GM18861 (cell line): Measurements from ENCODE around the gene FCHSD2.
"Not testable (repeated sequence)": the region's sequence is repeated elsewhere in the genome, so short reads cannot be mapped to it uniquely, and the experiment has no call there.

Experiments
- ATAC-seq: cut with Tn5 transposase; IDR thresholded peaks from one replicate; pipeline ENCODE4 v1.9.1; 2021; ENCODE audit not compliant: unreplicated experiment

FCHSD2 gene

DNA sequence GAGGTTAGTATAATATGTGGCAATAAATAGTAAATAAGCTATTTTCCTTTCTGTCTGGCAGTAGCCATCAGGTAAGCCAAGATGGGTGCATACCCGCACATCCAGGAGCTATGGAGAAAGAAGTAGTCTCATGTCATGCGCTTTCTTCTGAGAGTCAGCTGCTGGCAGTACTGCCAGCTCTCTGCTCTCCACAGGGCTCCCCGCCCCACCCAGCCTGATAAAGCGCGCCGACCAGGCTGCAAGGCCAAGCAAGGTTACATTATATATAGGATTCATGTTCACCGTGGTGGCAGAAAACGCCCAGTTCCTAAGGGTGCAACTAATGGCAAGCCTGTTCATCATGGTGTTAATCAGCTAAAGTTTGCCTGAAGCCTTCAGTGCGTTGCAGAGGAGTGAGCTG is 201.7 kb downstream of the FCHSD2 start:
- ATAC-seq = no peak

DNA sequence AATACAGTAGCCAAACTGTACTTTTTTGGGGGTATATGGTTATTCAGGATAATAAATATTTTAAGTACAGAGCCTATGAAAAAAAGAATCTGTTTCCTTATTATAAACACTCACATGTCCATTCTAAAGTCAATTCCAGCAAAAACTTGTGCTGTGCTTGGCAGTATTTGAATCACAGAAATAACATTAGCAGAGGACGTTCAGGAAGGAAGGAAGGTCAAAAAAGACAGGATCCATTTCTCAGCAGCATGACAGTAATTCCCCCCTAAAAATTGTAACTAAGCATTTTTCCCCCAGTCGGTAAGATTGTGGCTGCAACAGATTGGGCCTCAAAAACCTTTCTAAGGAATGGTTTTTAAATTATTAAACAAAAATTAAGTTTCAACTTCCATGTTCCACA is 203.1 kb downstream of the FCHSD2 start:
- no peak for ATAC-seq

DNA sequence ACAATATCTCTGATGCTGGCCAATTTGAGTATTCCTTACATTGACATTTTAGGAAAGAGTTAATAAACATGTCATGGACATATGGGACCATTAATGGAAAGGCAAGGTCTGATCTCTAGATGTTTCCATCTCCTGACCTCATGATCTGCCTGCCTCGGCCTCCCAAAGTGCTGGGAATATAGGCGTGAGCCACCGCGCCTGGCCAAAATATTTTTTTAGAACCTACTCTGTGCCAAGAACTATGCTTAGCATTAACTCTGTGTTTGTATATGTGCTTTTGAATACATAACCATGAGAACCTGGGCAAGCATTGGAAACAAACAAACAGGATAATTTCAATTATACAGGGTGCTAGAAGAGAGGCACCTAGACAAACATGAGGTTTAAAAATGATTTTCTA is 204.7 kb downstream of the FCHSD2 start:
- ATAC-seq = no peak

DNA sequence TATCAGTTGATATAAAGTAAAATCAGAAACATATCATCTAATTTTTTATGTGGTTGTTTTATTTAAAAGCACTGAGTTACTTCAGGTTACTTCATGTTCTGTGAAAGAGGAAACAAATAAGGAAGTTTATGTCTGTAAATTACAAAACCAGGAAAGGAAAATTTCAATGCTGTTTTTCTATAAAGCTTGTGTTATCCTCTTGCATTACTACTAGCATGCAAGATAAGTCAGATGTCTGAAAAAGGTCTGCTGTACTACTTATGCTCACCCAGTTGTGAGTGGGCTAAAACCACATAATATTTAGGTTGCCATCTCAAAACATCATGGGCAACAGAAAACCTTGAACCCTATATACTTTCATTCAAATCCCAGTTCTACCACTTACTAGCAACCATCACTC is 206.4 kb downstream of the FCHSD2 start:
- no peak for ATAC-seq

DNA sequence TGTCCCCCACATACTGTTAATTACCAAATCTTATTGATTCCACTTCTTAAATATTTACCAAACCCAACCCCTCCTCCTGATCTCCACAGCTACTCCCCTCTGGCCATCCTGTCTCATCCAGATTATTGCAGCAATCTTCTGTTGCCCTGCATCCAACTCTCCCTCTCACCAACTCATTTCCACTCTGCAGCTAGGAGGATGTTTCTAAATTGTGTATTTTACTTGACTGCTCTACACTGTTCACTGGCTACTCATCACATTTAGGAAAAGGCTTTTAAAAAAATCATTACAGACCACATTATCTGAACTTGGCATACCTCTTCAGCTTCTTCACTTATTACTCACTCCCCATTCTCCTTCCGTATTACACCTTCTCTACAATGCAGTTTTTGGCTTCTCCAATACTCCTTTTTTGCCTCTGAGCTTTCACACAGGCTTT is 210.0 kb downstream of the FCHSD2 start:
- no peak for ATAC-seq

DNA sequence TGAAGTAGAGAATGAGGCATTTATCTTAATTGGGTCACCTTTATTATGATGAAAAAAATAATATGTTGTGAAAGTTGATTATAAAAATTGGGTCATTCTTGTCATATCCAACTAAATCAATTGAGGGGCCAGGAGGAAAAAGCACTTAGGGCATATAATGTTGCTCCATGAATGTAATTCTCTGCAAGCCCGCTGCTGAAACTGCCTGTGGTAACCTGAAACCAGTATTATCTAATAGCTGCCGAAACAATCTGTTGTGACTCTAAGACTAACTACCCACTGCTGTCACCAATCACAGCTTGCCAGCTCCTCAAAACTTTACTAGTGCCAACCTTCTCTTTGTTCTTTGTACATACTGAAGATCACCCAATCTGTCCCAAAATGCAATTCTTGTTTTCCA is 212.1 kb downstream of the FCHSD2 start:
- no peak for ATAC-seq

DNA sequence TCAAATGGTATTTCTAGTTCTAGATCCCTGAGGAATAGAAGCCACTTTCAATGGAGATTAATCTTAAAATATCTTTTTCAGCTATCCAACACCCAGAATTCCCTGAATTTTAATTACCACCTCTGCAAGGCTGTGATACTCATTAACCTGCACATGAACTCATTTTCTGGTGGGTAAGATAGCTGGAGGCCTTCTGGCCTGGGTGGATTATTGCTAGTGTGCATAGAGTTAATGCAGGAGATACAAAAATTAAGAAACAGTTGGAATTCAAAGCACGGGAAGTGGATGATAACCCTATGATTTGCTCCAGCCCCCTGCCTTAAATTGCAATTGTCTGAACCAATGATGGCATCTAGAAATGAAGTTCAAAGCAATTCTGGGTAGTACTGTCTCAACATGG is 212.9 kb downstream of the FCHSD2 start:
- no peak for ATAC-seq

DNA sequence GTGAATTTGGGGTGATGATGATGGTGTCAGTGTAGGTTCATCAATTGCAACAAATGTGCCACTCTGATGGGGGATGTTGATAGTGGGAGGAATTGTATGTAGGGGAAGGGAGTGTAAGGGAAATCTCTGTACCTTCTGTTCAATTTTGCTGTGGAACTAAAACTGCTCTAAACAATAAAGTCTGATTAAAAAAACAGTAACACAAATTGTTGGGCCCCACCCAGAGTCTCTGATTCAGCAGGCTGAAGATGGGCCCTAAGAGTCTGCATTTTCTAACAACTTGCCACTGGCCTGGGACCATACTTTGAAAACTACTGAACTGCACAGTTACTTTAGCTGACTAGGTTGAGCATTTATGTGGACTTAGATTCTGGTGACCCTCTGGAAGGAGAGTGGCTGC is 214.7 kb downstream of the FCHSD2 start:
- ATAC-seq = no peak

DNA sequence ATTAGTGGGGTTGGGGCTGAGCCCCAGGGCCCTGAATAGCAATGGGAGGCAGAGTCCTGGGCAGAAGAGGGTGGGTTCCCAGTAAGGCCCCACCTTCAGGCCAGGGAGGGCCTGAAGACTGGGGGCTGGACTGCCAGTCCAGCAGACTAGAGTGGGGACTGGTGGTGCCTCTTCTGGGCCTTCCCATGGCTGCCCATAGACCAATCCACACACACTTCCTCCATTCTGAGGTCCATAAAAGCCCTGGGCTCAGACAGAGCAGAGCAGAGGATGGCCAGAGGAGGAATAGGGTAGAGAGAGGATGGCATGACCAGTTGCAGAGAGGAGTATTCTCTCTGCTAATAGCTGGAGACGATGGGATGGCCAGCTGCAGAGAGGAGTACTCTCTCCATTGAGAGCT is 216.0 kb downstream of the FCHSD2 start:
- ATAC-seq = no peak

DNA sequence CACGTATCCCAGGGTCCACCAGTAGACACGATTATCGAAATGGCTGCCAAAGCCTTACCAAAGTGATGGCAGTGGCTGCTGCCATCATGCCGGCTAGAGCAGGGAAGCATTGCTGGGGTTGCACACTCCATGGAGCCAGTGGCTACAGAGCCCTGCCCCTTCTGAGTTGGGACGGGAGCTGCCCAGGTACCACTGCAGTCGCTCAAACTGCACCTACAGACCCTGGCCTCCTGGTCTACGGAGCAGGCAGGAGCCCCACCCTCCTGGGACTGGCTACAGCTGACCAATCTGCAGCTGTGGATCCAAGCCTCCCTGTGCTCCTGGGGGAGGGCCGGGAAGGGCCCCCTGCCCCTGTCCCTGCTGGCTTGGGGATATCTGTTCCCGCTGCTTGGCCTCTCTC is 216.5 kb downstream of the FCHSD2 start:
- no peak for ATAC-seq

DNA sequence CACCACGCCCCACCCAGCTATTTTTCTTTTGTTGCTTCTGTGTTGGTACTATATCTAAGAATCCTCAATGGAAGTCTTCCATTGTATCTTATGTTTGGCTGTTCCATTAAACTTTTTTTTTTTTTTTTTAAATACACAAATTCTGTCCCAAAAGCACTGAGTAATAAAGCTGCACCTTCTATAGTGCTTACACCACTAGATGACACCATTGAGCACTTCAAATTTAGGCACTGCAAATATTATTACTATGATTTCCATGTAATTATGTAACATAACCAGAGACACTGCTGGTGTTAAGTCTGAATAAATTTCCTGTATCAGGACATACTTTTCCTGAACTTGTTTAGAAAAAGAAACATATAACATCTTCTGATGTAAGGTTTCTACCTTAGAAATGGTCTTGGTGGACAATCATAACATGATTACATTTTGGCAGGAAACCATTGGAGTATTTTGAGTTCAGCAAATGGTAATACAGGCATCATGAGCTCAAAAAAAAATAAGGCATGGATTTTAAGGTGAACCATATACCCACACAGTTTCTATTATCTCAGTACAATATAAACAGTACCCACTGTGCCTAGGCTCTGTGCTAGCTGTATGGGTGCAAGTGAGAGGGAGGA is 217.4 kb downstream of the FCHSD2 start:
- no peak for ATAC-seq

DNA sequence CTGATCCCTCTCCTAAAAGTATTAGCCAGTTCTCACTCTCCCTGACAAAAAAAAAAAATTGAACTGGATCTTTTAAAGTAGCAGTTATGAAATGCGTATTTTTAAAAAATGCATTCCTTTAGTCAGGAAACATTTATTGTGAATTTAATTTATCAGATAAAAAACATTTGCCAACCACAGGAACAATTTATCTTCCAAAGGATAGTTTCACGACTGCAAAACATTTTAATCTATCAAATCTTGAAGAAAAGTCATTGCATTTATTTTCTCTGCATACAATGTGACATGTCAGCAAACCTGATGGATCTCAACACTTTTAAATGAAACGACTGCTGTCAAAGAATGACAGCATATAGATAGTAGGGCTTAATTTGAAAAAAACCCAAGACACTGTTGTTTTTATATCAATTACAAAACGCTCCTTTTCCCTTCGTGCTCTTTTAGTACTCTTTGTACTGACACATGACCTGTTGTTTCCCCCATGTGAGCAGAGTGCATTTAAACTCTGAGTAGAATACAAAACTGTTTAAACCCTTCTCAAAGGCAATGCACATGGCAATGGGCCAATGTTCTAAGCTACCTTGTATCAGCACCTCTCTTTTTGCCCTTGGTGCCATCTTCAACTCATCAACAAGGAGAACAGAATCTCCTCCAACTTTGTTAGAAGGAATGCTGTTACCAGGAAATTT is 220.9 kb downstream of the FCHSD2 start:
- no peak for ATAC-seq

DNA sequence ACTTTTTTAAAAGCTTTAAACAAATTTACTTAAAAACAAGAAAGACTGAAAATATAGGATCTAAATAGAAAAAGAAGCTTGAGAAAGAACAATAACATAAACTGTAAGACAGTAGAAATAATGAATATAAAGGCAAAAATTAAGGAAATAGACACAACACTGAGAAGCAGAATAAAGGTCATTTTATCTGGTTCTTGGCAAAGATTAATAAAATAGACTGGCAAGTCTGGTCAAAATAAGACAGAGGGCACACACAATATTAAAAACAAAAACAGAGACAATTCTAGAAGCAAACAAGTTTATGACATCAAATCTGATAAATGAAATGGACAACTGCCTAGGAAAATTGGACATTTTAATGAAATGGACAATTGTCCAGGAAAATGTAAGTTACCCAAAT is 222.1 kb downstream of the FCHSD2 start:
- ATAC-seq = no peak

DNA sequence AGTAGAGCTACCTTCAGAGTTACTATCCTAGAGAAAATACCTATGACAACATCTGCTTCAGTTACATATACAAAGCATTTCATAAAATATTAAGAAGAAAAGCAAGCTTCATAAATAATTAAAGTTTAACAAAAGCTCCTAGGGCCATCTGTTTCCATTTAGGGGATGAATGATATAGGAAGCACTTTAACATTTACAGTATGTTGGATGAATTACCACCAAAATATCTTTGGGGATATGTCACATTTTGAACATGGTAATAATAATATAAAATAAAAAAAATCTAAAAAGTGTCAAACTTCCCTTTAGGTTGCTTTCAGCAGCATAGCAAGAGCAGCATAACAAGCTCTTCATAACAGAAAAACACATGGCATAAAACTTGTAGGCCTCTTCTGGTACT is 223.3 kb downstream of the FCHSD2 start:
- no peak for ATAC-seq

DNA sequence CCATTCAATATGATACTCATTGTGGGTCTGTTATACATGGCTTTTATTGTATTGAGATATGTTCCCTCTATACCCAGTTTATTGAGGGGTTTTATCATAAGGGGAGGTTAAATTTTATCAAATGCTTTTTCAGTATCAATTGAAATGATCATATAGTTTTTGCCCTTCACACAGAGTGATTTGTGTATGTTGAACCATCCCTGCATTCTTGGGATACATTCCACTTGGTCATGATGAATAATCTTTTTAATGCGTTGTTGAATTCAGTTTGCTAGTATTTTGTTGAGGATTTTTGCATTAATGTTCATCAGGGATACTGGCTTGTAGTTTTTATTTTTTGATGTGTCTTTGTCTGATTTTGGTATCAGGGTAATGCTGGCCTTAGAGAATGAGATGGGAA is 229.9 kb downstream of the FCHSD2 start:
- ATAC-seq = no peak

DNA sequence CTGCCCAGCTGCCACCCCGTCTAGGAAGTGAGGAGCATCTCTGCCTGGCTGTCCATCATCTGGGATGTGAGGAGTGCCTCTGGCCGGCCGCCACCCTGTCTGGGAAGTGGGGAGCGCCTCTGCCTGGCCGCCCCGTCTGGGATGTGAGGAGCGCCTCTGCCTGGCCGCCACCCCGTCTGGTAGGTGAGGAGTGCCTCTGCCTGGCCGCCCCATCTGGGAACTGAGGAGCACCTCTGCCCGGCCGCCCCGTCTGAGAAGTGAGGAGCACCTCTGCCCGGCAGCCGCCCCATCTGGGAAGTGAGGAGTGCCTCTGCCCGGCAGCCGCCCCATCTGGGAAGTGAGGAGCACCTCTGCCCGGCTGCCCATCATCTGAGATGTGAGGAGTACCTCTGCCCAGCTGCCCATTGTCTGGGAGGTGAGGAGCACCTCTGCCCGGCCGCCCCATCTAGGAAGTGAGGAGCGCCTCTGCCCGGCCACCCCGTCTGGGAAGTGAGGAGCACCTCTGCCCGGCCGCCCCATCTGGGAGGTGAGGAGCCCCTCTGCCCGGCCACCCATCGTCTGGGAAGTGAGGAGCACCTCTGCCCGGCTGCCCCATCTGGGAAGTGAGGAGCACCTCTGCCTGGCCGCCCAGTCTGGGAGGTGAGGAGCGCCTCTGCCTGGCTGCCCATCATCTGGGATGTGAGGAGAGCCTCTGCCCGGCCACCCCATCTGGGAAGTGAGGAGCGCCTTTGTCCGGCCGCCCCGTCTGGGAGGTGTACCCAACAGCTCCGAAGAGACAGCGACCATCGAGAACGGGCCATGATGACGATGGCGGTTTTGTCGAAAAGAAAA is 232.3 kb downstream of the FCHSD2 start:
- ATAC-seq = not testable (repeated sequence)

DNA sequence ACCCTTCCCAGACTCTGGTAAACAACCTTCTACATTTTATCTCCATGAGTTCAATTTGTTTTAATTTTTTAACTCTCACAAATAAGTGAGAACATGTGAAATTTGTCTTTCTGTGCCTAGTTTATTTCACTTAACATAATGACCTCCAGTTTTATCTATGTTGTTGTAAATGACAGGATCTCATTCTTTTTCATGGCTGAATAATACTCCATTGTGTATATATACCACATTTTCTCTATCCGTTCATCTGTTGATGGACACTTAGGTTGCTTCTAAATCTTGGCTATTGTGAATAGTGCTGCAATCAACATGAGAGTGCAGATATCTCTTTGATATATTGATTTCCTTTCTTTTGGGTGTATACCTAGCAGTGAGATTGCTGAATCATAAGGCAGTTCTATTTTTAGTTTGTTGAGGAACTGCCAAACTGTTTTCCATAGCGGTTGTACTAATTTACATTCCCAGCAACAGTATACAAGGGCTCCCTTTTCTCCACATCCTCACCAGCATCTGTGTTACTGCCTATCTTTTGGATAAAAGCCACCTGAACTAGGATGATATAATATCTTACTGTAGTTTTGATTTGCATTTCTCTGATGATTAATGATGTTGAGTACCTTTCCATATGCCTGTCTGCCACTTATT is 234.0 kb downstream of the FCHSD2 start:
- ATAC-seq = no peak

DNA sequence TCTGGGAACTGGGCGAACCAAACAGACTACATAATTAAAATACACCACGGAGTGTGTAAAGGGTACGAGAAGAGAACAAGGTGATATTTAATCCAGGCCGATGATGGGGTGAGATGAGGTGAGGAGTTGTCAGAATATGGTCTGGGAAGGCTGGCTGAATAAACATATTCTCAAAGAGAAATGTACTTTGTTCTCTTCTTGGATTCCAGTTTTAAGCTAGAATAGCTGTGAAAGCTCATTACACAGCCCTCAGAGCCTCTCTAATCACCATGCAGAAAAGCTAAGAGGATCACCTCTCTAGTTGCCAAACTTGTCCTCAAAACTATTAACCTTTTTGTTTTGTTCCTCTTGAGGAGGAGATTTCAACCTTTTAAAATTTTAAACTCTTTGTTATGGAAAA is 238.1 kb downstream of the FCHSD2 start:
- no peak for ATAC-seq

DNA sequence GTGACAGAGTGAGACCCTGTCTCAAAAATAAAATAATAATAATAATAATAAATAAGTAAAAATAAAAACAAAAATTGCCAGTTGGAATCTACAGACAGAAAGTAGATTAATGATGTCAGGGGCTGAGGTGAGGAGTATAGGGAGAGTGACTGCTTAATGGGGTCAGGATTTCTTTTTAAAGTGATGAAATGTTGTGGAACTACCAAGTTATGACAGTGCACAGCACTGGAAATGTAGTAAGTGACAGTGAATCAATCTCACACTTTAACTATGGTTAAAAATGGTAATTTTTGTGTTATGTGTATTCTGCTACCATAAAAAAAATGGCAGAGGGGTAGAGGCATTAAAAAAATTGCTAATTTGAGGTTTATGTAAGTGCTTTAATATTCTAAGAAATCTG is 240.7 kb downstream of the FCHSD2 start:
- no peak for ATAC-seq

DNA sequence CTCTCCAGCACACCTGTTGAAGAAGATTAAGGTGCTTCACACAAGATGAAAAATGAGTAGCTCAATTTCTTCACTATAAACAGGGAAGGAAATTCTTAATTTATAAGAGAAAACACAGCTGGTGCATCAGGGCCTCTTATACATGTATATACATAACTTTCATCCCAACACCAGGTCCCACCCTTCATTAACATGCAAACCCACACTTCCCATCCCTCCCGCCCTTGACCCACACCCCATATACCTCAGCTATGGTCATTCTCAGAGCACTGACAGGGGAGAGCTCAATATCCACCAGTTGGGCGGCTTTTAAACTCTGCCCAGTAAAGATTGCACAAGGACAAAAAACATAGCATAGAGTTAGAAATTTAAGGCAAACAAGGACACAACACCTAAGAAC is 242.1 kb downstream of the FCHSD2 start:
- ATAC-seq = no peak

DNA sequence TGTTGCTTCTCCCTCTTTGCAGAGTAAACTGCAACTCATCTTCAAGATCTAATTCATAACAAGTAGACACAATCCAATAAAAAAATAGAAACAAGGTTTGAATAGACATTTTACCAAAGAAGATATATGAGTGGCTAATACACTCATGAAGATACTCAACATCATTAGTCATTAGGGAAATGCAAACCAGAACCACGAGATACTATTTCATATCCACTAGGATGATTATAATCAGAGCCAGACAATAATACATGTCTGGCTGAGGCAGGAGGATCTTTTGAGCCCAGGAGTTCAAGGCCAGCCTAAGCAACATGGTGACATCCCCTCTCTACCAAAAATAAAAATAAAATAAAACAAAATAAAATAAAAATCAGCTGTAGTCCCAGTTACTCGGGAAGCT is 242.9 kb downstream of the FCHSD2 start:
- no peak for ATAC-seq

DNA sequence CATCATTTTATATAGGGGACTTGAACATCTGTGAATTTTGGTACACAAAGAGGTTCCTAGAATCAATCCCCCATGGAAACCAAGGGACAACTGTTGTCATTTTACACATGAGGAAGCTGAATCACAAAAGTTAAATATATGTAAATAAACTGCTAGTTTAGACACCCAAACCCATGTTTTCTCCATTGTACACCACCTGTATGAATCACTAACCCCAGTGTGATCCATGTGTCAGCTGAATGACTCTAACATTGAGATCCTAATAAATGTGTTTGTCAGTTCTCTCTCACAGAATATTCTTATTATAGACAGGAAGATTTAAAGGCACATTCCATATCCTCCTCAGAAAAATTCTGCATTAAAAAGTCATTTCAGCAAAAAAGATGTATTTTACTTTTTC is 244.6 kb downstream of the FCHSD2 start:
- ATAC-seq = no peak
